ENCODE results near the gene CYP3A4.

GRCh38 chr7:99768471-99768870, 15.5 kb downstream of the CYP3A4 start:
- no peak for TF ChIP-seq CTCF (IDR thresholded peaks at IDR 0.05)
- no peak for TF ChIP-seq POLR2A (IDR thresholded peaks at IDR 0.05)

Measured in esophagus squamous epithelium (tissue), 4 donors.